Left ventricle myocardium inferior (tissue), 1 donor: ENCODE measurements around the gene L3MBTL4. TPM values are rescaled to one million over a fixed set of nuclear protein-coding genes. Genes with fewer than 3 reads are reported as not detected.

Experiments
- DNase-seq: peaks from one replicate; pipeline ENCODE4 v3.0.0-alpha.2; 2020
- H3K27ac ChIP-seq: fragments of 200-600 bp; replicated peaks from 2 replicates; pipeline ENCODE4 v1.8.0; 2021
- H3K27me3 ChIP-seq: fragments of 200-600 bp; 2 replicates; pipeline ENCODE4 v1.8.0; 2021; ENCODE audit warnings: low read depth
- H3K36me3 ChIP-seq: fragments of 200-600 bp; 2 replicates; pipeline ENCODE4 v1.8.0; 2021
- H3K4me1 ChIP-seq: fragments of 200-600 bp; 2 replicates; pipeline ENCODE4 v1.8.0; 2021
- H3K4me3 ChIP-seq: fragments of 200-600 bp; 2 replicates; pipeline ENCODE4 v1.8.0; 2021; ENCODE audit warnings: mild to moderate bottlenecking, moderate library complexity
- H3K9me3 ChIP-seq: fragments of 200-600 bp; replicated peaks from 2 replicates; pipeline ENCODE4 v1.8.0; 2021
- intact Hi-C: fragments of 100-400 bp; cut with micrococcal nuclease; formaldehyde crosslinking; loops from one replicate; pipeline ENCODE4 v1.11.0; 2022
- total RNA-seq: library from RNA; stranded (reverse); fragmentation: NEBNext Ultra II Directional; extraction: Animal tissue kit (Norgen Biotek cat#: 25700); gene quantifications from one replicate; pipeline ENCODE4 v1.2.1, GENCODE V29; 2021
- TF ChIP-seq, protein P1 (sequence below): fragments of 200-600 bp; IDR thresholded peaks from 2 replicates; pipeline ENCODE4 v1.8.0; 2021; ENCODE audit warnings: antibody characterized with exemption, mild to moderate bottlenecking, borderline replicate concordance
- donor health status: DM: no; HTN: yes; CAD: no; lungs with severe emphysema.

Gene L3MBTL4
- total RNA-seq, 1 donor from 2014 or later = 3.5 TPM

- no peak for DNase-seq
- Histone ChIP-seq H3K27ac (no peak overlapping the region), H3K27me3 (no peaks in the 10 kb centered on the region), H3K36me3 (no peaks in the 10 kb centered on the region), H3K9me3 (no peaks in the 10 kb centered on the region), H3K4me3 (no peak overlapping the region), H3K4me1 (no peaks in the 10 kb centered on the region)
- TF ChIP-seq, protein P1, sequence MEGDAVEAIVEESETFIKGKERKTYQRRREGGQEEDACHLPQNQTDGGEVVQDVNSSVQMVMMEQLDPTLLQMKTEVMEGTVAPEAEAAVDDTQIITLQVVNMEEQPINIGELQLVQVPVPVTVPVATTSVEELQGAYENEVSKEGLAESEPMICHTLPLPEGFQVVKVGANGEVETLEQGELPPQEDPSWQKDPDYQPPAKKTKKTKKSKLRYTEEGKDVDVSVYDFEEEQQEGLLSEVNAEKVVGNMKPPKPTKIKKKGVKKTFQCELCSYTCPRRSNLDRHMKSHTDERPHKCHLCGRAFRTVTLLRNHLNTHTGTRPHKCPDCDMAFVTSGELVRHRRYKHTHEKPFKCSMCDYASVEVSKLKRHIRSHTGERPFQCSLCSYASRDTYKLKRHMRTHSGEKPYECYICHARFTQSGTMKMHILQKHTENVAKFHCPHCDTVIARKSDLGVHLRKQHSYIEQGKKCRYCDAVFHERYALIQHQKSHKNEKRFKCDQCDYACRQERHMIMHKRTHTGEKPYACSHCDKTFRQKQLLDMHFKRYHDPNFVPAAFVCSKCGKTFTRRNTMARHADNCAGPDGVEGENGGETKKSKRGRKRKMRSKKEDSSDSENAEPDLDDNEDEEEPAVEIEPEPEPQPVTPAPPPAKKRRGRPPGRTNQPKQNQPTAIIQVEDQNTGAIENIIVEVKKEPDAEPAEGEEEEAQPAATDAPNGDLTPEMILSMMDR = no peak
- intact Hi-C loops = no loop called here
Observed at GRCh38 chr18:6017171-6017570, 397.5 kb downstream of the L3MBTL4 start.

DNA sequence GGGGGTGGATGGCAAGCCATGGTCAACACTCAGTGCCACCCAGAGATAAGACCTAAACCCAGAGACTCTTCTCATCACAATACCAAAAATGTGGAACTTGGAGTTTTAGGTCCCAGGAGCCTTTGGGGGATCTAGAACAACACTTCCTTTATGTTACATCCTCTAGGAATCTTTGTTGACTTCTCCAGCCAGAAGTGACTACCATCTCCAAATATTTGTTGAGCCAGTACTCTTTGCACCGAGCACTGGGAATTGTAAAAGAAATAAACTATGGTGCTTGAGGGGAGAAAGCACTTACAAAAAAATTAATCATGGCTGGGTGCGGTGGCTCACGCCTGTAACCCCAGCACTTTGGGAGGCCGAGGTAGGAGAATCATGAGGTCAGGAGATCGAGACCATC, 399.3 kb downstream of the L3MBTL4 start:
- TF ChIP-seq, protein P1 = no peak
- intact Hi-C loops = no loop called here
- H3K4me3 ChIP-seq = no peak overlapping the region

GRCh38 chr18:6013171-6013810, 401.4 kb downstream of the L3MBTL4 start:
- TF ChIP-seq, protein P1 = no peak
- Histone ChIP-seq H3K9me3 (no peaks in the 10 kb centered on the region), H3K4me3 (no peak overlapping the region), H3K27ac (no peak overlapping the region), H3K4me1 (no peaks in the 10 kb centered on the region), H3K27me3 (no peaks in the 10 kb centered on the region), H3K36me3 (no peaks in the 10 kb centered on the region)
- no peak for DNase-seq
- intact Hi-C loops = no loop called here

More for the DNA sequence above, 399.3 kb downstream of the L3MBTL4 start:
- Histone ChIP-seq H3K27ac (no peak overlapping the region), H3K27me3 (no peaks in the 10 kb centered on the region), H3K9me3 (no peaks in the 10 kb centered on the region), H3K4me1 (no peaks in the 10 kb centered on the region), H3K36me3 (no peaks in the 10 kb centered on the region)
- no peak for DNase-seq

GRCh38 chr18:6010921-6011320, 403.8 kb downstream of the L3MBTL4 start:
- no peaks in the 10 kb centered on the region for H3K9me3 ChIP-seq
- no peaks in the 10 kb centered on the region for H3K36me3 ChIP-seq
- H3K4me1 ChIP-seq = no peaks in the 10 kb centered on the region
- H3K4me3 ChIP-seq = no peak overlapping the region
- H3K27me3 ChIP-seq = no peaks in the 10 kb centered on the region
- intact Hi-C loops = no loop called here
- DNase-seq = no peak
- TF ChIP-seq, protein P1 = no peak
- H3K27ac ChIP-seq = no peak overlapping the region

DNA sequence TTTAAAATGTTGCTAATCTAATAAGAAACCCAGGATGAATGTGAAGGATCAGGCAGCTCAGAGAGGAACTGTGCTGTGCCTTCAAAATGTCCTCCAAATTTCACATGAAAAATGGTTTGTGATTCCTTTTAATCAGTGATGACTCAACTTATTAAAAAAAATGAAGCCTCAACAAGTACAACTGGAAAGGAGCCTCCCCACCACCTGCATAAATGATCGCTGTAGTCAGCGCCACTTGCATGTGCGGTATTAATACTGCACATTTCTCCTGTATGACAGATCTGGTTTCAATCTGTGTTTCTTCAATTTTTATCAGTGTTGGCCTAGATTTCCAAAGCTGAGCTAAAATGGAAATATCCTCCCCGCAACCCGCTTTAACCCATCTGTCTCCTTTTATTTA, 404.4 kb downstream of the L3MBTL4 start:
- intact Hi-C loops = no loop called here
- Histone ChIP-seq H3K4me3 (no peak overlapping the region), H3K4me1 (no peaks in the 10 kb centered on the region), H3K27me3 (no peaks in the 10 kb centered on the region), H3K27ac (no peak overlapping the region), H3K9me3 (no peaks in the 10 kb centered on the region), H3K36me3 (no peaks in the 10 kb centered on the region)
- DNase-seq = no peak
- TF ChIP-seq, protein P1 = no peak

- no peak overlapping the region for H3K27ac ChIP-seq
- H3K9me3 ChIP-seq = no peaks in the 10 kb centered on the region
- DNase-seq = no peak
- H3K4me3 ChIP-seq = no peak overlapping the region
- no peaks in the 10 kb centered on the region for H3K4me1 ChIP-seq
- H3K36me3 ChIP-seq = no peaks in the 10 kb centered on the region
- intact Hi-C loops = no loop called here
- TF ChIP-seq, protein P1 = no peak
- H3K27me3 ChIP-seq = no peaks in the 10 kb centered on the region
Observed at GRCh38 chr18:6009756-6010155, 405.0 kb downstream of the L3MBTL4 start.
